DOHH2 (cell line): Measurements from ENCODE around the gene CHCHD3.

Experiments used
- CTCF ChIP-seq: fragments of 200-600 bp; sonication (generic); IDR thresholded peaks from one replicate; pipeline ENCODE4 v1.5.1; 2014; ENCODE audit warnings: antibody characterized with exemption, mild to moderate bottlenecking, low read depth, low read length; ENCODE audit not compliant: poor library complexity, severe bottlenecking
- EZH2phosphoT487 ChIP-seq: fragments of 200-600 bp; sonication (generic); IDR thresholded peaks from 2 replicates; pipeline ENCODE4 v1.6.1; 2017; ENCODE audit warnings: borderline replicate concordance, mild to moderate bottlenecking, antibody characterized with exemption, low read length, moderate library complexity, mixed read lengths

- no peak for TF ChIP-seq CTCF
- TF ChIP-seq EZH2phosphoT487 = no peak
These were observed 102.4 kb downstream of the CHCHD3 start for GRCh38 chr7:132979524-132979923.
